GM19468 (cell line): Measurements from ENCODE around the gene MOB3B.
A peak's percentile ranks its signal among the peaks of the same experiment; 100 is the strongest.
"Not testable (repeated sequence)": the region's sequence is repeated elsewhere in the genome, so short reads cannot be mapped to it uniquely, and the experiment has no call there.

Experiments
- ATAC-seq: cut with Tn5 transposase; IDR thresholded peaks from one replicate; pipeline ENCODE4 v1.9.1; 2021; ENCODE audit warnings: mild to moderate bottlenecking, moderate library complexity, moderate number of reproducible peaks; ENCODE audit not compliant: unreplicated experiment; ENCODE audit errors: extremely low read depth

MOB3B gene

DNA sequence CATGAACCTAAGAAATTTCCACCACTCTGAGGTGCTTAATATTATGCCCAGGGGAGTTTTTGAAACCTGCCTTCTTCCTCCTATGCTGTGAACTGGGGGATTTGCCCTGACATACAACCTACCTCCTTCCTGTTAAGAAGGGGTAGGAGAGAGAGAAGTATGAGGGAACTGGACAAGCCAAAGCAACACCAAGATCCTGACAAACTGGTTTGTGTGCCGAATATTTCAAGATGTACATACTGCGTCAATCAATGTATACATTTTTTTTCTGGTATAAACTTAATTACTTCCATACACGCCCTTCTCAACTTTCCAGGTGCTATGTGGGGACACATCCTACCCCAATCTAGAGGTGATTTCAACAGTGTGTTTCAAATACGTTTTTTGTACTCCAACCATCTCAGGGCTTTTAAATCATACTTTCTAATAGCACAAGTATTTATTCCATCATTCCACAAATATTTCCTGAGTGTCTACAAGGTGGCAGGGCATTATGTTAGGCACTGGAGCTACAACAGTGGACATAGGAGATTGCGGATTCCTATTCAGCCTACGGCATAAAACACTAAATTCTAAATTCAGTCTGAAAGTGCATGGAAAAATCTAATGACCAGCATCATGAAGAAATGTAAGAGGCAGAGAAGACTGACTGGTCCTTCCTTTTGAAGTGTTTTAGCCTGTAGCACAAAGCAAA is 75.6 kb downstream of the MOB3B start:
- ATAC-seq, result no peak

DNA sequence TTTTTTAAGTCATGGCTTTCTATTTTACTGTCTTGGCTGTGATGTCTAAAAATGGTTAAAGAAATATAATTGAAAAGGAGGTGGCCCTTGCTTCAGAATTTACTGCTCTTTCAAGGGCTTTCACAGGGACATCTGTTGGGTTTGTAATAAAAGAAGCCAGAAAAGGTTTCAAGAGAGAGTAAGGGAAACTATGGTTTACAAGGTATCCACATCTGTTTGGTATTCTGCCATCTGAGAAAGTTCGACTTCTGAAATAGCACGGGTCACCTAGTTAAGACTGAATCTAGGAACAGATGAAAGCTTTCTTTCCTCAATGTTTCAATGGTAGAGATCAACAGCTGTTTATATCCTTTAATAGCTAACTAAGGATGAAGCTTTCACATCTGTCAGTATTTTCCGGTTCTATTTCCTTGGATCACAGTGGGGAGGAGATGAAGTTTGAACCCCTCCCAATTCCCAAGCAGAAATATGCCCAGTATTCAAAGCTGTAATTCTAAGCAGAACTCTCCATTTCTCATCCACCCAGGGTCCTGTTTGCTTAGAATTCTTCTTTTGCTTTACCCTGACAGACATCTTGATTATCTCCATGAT is 78.3 kb downstream of the MOB3B start:
- ATAC-seq, result peak; percentile 28

DNA sequence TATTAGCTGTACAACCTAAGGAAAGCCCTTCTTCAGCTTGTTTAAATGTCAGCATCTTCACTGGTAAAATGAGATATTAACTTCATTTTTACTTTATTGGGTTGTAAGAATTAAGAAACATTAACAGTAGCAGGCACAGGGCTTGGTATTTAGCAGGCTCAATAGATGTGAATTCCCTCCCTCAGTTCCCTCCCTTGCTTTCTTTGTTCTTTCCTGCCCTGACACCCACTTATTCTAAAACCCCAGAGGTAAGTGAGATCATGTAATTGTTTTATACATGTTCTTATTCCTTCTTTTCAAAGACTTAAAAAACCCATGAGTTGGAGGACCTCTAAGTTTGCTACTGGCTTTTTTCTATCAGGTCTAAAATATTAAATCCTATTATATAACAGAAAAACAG is 78.9 kb downstream of the MOB3B start:
- no peak for ATAC-seq

DNA sequence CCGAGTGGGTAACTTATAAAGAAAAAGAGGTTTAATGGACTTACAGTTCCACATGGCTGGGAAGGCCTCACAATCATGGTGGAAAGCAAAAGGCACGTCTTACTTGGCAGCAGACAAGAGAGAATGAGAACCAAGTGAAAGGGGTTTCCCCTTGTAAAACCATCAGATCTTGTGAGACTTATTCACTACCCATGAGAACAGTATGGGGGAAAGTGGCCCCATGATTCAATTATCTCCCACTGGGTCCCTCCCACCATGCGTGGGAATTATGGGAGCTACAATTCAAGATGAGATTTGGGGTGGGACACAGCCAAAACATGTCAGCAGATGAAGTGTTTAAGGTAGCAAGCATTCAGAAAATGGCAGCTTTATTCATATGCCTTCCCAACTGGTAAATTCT is 81.3 kb downstream of the MOB3B start:
- ATAC-seq, result not testable (repeated sequence)

DNA sequence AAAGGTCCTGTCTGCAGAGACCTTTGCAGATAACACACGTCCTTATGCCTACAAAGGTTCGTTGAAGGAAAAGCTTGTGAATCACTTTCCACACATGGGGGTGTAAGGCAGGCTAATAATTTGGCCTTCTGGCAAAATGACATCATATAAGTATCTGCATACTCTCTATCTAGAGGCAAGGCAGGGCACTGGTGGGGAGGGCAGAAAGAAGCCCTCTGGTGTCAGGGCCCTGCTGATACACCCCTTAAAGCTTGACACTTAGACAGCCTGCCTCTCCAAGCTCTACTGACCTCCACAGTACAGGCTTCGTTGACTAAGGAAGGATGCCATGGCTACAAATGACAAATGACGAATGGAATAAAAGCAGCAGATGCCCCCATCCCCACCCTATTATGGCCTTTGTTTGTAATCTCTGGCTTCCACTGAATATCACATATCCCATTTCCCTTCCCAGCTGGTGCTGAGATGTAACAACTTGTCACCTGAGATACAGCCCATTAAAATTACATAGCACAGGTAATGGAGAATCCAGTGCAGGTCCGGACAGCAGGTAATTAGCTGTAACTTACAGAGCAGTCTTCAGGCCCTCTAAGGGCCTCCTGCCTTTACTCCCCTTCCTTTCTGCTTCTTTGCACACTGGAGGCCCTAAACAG is 82.5 kb downstream of the MOB3B start:
- ATAC-seq, result no peak

DNA sequence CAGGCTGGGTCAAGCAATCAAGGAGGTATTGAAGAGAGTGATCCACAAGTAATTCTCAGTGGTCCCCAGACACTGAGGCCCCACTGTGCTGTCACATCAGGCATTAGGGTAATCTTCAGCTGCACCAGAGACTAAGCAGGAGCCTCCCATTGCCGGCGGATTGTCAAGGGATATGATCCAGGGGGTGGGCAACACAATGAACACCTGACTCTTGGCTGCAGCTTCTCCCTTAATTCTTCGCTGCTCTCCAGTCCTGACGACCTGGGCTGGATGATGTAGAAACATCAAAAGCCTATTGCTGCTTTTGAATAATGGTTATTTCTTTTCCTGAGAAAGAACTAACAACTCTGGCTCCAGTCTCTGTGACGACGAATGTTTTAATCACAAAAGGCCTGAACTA is 83.9 kb downstream of the MOB3B start:
- ATAC-seq, result no peak

DNA sequence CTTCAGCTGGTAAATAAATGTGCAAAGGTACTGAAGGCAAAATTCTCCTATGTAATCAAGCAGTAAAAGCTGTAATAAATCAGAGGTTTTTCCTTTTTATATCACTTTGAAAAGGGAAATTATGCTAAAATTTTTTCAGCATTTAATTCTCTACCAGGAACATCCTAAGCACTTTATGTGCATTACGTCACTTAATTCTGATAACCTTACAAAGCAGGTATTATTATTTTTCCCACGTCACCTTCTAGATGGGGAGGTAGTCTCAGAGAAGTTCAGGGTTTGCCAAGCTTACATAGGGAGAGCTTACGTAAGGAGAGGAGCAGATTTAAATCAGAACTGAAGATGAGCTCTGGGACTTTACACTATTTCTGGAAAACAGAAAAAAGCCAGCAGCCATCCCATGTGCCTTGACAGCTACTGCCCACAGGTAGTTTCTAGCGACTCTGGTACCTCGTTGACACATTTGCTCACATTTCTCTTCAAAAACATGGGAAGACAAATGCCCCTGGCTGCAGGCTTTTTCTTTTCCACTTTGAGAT is 84.5 kb downstream of the MOB3B start:
- no peak for ATAC-seq

DNA sequence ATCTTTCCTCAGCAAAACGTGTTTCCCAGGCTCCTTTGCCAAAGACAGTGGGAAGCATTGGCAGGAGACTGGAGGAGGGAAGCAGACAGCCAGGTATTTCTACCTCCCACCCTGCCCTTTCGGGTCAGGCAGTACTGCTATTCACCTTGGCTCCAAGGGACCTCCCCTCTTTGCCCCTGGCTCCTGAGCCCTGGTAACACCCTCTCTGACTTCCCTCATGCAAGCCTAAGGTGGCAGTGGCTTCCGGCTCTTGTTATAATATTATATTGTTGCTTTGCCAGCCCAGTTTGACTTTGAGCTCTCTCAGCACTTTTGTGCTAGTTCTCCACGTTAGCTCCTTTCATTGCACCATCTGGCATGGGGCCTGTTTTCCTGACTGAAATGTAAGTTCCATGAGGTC is 87.2 kb downstream of the MOB3B start:
- ATAC-seq, result no peak

DNA sequence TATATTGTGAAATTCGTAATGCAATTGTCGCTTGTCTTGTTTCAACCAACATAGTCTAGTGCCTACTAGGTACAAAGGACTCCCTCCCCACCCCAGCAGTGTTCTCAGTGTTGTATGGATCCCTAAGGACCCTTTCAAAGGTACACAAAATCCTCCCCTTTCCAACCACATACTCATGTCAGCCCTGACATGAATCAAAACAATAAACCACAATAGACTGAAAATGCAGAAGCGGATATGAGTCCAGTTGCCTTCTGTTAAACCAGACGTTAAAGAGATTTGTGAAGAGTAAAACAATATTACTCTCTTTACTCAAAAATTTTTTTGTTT is 87.9 kb downstream of the MOB3B start:
- peak; percentile 88 for ATAC-seq

DNA sequence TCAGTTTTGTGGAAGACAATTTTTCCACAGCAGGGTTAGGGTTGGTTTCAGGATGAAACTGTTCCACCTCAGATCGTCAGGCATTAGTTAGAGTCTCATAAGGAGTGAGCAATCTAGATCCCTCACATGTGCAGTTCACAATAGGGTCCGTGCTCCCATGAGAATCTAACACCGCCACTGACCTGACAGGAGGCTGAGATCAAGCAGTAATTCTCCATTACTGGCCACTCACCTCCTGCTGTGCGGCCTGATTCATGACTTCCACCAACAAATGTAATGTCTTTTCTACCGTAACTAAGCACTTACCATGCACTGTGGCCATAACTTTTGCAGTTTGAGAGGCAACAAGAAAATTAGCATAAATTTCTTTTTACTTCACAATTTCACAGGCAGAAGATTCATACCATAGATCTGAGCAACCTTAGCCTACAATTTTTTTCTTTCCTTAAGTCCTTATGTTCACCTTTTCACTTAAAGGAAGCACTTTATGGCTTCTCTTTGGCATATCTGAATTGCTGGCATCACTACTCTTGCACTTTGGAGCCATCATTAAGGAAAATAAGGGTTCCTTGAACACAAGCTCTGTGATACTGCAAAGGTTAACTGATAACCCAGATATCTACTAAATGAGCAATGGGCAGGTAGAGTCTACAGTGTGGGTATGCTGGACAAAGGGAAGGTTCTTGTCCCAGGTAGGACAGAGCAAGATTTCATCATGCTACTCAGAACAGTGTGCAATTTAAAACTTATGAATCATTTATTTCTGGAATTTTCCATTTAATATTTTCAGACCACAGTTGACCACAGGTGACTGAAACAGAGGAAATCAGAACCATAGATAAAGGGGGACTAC is 88.5 kb downstream of the MOB3B start:
- ATAC-seq, result no peak

DNA sequence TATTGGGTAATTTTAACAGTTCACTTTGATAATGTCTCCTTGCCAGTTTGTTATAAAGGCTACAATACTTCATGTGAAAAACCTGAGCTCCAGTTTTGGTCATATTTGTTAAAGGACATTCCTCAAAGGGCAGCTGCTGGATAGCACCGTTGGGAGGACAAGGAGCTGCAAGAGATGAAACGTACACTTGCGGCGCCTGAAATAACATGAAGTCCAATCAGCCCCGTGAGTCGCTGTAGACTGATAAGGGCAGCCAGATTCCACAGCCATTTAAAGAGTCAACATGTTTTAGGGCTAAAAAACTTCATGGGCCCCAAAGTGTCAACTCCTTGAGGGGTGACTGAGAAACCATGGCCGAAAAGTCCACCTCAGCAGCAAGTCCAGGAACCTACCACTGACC is 91.1 kb downstream of the MOB3B start:
- no peak for ATAC-seq

DNA sequence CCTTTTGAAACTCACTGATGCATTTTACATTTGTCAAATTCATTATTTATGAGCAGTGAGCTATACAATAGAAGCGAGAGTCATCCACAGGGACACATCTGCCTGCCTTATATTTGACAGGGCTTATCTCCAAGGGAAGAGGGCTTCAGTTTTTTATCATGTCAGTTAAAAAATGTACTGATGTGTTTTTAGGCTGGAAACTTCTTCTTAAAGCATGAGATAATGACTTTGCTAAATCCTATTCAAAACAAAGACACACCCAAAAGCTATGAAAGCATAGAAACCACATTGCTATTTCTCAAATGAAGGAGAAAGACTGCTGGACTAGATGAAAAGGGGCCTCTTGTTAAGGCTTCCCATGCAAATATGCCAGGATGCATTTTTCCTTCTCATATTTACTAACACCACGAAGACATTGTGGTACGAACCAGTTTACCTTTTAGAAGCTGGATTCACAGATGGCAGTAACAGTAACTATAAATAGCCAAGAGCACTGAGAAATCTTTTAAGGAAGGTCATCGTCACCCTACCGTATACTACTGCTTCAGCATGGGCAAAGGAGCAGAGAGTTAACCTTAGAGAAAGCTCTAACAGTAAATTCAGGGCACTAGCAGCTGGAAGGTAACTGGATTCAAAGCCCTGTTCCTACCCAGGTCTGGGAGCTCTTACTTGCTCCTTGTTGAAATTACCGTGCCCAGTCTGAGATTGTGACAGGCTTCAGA is 91.8 kb downstream of the MOB3B start:
- no peak for ATAC-seq

DNA sequence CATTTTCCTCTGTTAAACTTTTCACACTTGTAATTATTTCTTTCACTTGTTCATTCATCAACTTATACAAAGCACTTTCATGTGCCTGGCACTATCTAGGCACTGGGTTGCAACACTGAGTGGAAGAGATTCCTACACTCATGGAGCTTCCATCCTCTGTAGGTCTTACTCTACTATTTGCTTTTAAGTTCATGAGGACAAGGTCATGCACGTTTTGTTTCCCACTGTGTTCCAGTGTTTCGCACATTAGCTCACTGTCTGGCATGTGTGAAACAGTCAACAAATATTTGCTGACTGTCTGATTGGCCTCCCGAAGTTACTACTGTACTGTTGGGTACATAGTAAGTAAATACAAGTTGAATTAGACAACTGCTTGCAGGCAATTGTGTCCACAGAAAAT is 93.4 kb downstream of the MOB3B start:
- no peak for ATAC-seq

DNA sequence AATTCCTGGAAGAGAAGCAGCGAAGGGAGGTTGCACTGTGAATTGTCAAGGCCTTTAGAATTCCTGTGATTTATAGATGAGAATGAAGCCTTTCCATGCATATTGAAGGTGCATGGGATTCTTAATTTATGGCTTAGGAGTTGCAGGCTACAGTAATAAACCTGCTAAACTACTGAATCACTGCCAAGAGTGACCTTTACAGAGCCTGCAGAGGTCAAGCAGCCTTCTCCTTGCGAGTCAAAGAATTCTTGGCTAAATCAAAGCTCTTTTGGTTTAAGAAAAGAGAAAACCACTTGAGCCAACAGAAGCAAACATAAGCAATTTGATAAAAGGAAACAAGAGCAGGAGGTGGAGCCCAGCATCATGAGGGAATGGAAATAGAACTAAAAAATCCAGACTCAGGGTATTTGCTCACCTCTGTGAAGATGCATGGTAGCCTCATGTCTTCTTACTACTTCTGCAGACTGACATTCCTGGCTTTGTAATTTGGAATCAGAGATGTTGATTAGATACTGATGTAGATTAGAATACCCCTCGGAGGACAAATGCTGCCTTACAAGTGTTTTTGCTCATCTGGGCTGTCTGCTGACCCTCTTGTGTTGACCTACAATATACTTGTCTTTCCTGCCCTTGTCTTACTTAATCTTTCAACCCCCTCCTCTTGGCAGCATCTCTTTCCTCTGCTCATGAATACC is 95.8 kb downstream of the MOB3B start:
- no peak for ATAC-seq

DNA sequence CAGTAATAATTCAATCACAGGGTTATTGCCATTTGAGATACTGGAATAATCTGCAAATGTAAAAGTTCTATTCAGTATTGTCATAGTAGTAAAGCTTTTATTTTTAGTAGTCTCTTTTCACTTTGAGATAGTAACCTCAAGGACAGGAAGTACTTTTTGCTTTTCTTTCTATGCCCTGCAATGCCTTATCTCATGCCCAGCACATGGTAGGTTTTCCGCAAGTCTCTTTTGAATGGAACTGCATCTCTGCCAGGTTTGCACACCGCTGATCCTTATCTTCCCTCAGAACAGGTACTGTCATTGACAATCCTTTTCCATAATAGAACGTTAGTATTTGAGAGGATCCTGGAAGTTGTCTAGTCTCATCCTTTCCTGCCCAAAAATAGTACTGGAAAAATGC is 97.3 kb downstream of the MOB3B start:
- ATAC-seq, result no peak

DNA sequence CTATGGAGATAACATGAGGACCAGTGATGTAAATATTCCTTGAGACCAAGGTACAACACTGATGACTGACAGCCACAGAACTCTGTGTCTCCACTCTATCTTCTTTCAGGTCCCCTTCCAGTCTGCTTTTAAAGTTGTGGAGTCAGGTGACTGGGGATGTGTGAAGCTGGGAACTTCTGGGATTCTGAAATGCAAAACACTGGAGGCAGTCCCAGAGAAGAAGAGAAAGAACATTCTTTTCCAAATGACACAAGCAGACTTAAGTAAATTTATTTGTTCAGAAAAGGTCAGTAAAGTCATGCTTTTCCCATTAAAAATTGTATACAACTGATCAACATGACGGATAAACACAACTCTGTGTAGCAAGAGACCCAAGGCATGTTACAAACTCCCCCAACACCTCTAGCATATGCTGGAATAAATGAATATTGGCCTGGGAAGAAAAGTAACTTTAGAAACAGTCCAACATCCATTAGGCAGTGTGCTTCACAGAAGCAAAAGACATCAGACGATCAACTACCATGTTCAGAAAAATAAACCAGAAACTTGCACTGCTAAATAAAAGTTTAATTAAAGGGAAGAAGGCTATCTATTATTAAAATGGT is 98.0 kb downstream of the MOB3B start:
- ATAC-seq, result no peak

DNA sequence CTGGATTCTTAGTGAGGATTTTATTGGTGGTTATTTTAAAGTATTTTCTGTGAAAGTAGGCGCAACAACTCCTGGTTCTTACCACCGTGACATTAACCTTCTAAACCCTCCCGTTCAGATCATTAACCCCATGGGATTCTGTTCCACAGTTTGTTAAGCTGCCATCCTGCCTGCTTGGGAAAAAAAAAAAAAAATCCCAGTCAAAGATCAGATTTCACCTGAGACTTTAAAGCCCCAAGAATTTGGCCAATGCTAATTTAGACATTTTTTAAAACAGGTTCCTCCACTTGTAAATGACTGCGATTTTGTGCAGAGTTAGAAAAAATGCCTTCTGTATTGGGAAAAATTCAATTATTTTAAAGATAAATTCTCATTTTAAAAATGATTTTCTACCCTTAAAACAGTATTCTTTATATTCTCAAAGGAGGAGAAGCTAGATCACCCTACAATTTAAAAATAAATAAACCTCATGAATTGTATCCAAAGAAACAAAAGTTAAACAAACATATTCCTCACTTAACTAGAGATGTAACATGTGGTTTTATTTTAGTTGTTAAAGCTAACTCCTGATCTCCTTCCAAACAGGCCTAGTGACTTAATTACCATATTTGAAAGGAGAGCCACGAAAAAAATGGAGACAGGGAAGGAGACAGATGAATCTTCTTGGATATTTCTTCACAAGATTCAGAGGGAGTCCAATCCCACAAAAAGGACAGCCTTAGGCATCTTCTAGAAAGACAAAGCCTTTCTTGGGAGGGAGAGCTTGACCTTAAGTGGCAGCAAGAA is 98.7 kb downstream of the MOB3B start:
- no peak for ATAC-seq

DNA sequence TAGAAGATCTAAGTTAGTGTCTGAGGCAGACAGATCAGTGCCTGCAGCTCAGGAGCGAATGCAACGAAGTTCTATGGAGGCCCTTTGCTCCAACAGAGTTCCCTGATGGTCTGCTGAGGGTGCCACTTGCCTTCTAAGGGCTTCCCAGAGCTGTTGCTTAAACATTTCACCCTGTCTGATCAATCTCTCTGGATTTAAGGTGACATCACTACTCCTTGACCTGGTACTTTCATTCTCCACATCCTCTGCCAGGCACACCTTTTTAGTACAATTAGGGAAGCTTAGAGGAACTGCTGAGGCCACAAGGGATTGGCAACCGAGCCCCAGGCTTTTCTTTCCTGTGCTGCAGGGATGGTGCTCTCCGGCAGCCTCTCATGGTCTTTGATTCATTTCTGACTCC is 99.7 kb downstream of the MOB3B start:
- ATAC-seq, result no peak
